ENCODE data around the gene C20orf202.

C20orf202 gene

DNA sequence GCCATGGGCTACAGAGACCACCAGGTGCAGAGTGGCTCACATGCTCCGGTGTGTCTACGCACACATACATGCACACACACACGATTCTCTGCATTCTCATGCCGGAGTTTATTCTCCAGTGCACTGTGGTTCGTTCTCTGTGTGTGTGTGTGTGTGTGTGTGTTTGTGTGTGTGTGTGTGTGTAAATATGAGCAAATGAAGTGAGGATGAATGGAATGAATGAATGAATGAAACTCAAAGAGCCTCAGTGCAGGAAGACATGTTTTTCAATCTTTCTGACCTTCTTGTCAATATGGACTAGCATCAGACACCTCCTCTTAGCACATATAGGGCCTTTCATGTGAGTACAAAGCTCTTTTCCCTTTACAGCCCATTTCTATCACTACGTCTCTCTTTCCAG lies 20.1 kb upstream of the C20orf202 start:
- no peak for TF ChIP-seq ZFX (IDR thresholded peaks at IDR 0.05)
- TF ChIP-seq, protein P1, sequence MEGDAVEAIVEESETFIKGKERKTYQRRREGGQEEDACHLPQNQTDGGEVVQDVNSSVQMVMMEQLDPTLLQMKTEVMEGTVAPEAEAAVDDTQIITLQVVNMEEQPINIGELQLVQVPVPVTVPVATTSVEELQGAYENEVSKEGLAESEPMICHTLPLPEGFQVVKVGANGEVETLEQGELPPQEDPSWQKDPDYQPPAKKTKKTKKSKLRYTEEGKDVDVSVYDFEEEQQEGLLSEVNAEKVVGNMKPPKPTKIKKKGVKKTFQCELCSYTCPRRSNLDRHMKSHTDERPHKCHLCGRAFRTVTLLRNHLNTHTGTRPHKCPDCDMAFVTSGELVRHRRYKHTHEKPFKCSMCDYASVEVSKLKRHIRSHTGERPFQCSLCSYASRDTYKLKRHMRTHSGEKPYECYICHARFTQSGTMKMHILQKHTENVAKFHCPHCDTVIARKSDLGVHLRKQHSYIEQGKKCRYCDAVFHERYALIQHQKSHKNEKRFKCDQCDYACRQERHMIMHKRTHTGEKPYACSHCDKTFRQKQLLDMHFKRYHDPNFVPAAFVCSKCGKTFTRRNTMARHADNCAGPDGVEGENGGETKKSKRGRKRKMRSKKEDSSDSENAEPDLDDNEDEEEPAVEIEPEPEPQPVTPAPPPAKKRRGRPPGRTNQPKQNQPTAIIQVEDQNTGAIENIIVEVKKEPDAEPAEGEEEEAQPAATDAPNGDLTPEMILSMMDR (conservative IDR thresholded peaks at IDR 0.05) = no peak

DNA sequence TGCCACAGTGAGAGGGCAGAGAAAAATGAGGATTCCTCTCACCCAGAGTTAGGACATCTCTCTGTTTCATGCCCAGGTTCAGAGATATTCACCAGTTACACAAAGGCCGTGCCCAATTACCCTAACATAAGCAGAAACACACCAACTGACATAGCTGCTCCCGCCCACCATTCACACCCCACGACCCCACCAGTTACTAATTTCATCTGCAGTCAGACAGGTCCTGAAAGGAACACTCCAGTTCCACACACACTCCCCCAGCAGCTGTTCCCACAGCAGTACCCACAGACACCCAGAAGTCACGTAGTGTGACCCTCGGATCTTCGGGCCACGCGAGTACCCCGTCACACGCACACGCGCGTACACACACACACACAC lies 19.0 kb upstream of the C20orf202 start:
- TF ChIP-seq, protein P1 (conservative IDR thresholded peaks at IDR 0.05) = no peak
- TF ChIP-seq ZFX (IDR thresholded peaks at IDR 0.05) = no peak
- H3K27ac ChIP-seq = no peak overlapping the region

More for the DNA sequence above, 20.1 kb upstream of the C20orf202 start:
- H3K27ac ChIP-seq = no peak overlapping the region

DNA sequence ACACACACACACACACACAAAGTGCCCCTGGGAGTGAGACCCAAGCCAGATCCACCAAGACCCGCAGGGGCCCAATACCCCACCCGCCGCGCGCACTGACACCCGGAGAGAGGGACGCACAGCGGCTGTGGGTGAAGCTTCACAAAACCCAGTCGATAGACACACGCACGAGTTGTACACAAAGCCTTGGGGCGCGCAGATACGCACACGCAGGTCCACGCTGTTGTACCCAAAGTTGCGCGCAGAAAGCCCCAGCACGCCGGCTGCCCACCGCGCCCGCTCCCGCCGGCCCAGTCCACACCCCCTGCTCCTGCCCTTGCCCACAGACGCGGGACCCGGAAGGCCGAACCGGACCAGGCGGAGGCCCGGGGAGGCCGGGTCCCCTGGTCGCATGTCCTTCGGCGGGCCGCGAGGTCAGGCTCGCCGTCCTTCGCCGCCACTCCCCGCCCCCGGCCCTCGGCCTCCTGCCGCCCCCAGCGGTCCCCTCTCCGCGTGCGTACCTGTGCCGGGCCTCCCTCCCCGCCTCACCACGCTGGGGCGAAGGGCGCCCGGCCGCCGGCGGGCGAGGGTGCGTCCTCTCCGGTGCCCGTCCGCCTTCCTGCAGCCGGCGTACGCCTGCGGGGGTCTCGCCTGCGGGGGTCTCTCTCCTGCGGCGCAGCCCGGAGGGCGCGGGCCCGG lies 18.5 kb upstream of the C20orf202 start, which contains the start of gene TMEM74B:
TSS of gene TMEM74B (minus strand) at position 344 of the 678 bp plus-strand sequence. CDS start 1,180 bp downstream, outside the sequence.
- TF ChIP-seq, protein P1 (conservative IDR thresholded peaks at IDR 0.05) = no peak
- no peak for TF ChIP-seq ZFX (IDR thresholded peaks at IDR 0.05)
- H3K27ac ChIP-seq = no peak within 1 kb of the TSS

DNA sequence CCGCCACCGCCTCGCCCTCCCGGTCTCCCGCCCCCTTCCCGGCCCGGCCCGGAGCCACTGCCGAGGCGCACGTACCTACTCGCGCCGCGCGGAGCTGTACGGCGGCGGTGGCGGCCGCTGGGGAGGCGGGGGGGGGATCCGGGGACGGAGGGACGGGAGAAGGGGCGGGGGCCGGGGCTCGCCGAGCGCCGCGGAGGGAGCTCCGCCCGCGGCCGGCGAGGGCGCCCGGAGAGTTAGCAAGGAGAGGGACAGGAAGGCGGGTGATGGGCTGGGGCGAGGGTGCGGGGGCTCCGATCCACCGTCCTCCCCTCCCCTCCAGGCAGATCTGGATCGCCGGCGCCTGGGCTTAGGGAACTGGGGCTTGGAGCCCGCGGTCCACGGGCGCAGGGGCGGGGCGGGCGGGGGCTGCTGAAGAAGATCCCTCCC lies 17.9 kb upstream of the C20orf202 start:
- no peak for TF ChIP-seq ZFX (IDR thresholded peaks at IDR 0.05)
- TF ChIP-seq, protein P1 (conservative IDR thresholded peaks at IDR 0.05) = no peak
- no peak overlapping the region for H3K27ac ChIP-seq

DNA sequence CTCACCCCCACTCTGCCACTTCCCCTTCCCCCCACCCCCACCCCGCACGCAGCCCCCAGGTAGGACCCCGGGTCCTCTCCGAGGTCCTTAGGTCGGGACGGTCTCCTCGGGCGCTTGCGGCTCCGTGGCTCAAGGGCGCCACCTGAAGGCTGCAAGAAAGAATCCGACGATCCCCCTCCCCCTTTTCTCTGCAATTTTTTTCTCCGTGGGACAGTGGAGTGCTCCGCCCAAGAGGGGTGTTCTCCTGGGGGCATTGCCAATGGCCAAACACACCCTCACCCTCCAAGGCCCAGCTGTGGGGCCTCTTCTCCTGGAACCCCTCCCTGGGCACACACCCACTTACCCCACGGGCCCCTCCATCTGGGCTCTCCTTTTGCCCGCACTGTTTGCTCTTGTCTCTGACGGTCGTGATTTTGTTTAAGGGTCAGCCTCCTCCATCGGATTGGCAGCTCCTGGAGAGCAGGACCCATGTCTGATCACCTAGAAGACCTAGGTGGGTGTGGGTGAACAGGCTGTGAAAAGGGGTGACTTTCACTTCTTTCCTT lies 17.4 kb upstream of the C20orf202 start:
- H3K27ac ChIP-seq = no peak overlapping the region
- no peak for TF ChIP-seq ZFX (IDR thresholded peaks at IDR 0.05)
- TF ChIP-seq, protein P1 (conservative IDR thresholded peaks at IDR 0.05) = peak; percentile 68

DNA sequence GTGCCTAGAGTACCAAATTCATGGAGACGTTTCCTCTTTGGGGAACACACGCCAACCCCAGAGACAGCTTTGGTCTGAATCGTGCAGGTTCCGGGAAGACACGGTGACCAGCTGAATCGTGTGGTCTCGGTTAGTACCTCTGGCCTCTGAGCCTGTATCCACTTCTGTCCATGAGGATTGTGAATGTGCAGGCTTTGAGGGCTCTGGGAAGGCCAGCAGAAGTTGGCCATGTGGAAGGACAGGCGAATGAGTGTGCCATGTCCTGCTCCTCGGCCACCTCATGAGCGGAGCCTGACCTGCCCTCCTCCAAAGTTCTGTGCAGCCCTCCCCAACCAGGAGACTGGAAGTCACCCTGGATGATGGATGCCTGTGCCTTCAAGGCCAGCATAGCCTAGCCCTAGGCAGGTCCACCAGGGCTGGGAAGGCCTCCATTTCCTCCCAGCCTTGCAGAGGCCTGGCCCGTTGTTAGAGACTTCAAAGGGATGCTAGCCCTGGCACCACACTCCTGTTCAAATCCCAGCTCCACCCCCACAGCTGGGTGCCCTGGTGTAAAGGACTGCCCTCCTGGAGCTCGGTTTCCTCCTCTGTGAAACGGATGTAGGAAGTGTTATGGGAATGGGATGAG lies 16.8 kb upstream of the C20orf202 start:
- no peak overlapping the region for H3K27ac ChIP-seq
- TF ChIP-seq, protein P1 (conservative IDR thresholded peaks at IDR 0.05) = no peak
- no peak for TF ChIP-seq ZFX (IDR thresholded peaks at IDR 0.05)

DNA sequence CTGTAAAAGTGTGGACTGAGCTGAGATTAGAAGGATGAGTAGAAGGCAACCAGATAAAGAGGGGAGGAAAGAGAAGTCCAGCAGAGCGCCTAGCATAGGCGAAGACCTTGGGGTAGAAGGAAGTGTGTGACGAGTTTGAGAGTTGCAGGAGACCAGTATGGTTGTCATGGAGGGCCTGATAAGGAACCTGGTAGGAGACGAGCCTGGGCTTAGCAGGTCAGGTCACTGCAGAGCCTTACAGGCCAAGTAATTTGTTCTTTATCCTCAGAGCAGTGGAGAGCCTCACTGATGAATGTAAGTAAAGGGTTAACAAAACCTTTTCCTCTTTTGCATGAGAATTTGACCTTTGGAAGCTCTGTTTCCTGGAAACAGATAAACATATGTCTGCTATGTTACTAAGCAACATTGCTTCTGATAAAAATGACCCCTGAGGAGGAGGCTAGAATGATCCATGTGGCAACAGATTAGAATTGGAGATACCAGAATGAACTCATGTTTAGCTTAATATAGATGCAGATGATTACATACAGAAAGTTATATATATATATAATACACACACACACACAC lies 15.6 kb upstream of the C20orf202 start:
- TF ChIP-seq ZFX (IDR thresholded peaks at IDR 0.05) = no peak
- H3K27ac ChIP-seq = no peak overlapping the region
